Suprapubic skin (tissue), 3 donors: ENCODE measurements around the gene ACVR2B.

Experiments
- POLR2A ChIP-seq, 2 donors: fragments of 450-650 bp; IDR thresholded peaks; one replicate each; pipeline ENCODE4 v1.6.1; 2017; ENCODE audit warnings: antibody characterized with exemption in 2 of 2, mild to moderate bottlenecking in 2 of 2, moderate library complexity in 2 of 2
- TF ChIP-seq, protein P1 (sequence below), 2 donors: fragments of 200-600 bp in 1 of 2; fragments of 450-650 bp in 1 of 2; sonication (generic) in 1 of 2; IDR thresholded peaks; one replicate each; pipeline ENCODE4 v1.5.1; 2016 to 2019; ENCODE audit warnings: antibody characterized with exemption in 2 of 2, mild to moderate bottlenecking in 1 of 2, moderate library complexity in 1 of 2

DNA sequence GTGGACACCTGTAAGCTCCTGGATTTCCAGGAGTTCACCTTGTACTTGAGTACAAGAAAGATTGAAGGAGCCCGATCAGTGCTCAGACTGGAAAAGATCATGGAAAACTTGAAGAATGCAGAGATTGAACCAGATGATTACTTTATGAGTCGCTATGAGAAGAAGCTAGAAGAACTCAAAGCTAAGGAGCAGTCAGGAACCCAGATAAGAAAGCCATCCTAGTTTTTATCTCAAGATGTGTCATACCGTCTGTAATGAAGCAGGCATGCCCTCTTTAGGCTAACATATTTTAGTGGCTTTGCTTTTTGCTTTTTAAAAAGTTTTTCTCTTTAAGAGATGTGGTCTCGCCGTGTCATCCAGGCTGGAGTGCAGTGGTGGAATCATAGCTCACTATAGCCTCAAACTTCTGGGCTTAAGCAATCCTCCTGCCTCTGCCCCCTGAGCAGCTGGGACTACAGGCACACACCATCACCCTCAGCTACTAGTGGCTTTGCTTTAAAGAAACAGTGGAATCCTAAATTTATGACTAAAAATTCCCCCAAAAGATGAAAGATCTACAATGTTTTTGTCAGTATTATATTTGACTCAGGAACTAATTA lies 70.5 kb downstream of the ACVR2B start:
- TF ChIP-seq, protein P1, sequence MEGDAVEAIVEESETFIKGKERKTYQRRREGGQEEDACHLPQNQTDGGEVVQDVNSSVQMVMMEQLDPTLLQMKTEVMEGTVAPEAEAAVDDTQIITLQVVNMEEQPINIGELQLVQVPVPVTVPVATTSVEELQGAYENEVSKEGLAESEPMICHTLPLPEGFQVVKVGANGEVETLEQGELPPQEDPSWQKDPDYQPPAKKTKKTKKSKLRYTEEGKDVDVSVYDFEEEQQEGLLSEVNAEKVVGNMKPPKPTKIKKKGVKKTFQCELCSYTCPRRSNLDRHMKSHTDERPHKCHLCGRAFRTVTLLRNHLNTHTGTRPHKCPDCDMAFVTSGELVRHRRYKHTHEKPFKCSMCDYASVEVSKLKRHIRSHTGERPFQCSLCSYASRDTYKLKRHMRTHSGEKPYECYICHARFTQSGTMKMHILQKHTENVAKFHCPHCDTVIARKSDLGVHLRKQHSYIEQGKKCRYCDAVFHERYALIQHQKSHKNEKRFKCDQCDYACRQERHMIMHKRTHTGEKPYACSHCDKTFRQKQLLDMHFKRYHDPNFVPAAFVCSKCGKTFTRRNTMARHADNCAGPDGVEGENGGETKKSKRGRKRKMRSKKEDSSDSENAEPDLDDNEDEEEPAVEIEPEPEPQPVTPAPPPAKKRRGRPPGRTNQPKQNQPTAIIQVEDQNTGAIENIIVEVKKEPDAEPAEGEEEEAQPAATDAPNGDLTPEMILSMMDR (IDR thresholded peaks at IDR 0.05): no peak
- no peak for TF ChIP-seq POLR2A (IDR thresholded peaks at IDR 0.05)
